Stimulated activated CD8-positive, alpha-beta memory T cell treated with anti-CD3 and anti-CD28 coated beads, Interleukin-2, amount 100 ng/mL, for 1 hour (primary cell): Measurements from ENCODE around the gene BDH1.

Experiments
- DNase-seq, 2 donors: peaks; one replicate each; pipeline ENCODE4 v3.0.0-alpha.2; 2020; ENCODE audit warnings: low read depth in 2 of 2

The BDH1 gene

GRCh38 chr3:197547306-197548011 lies 8.3 kb downstream of the BDH1 start:
- DNase-seq, result no peak

- DNase-seq, result no peak
These were observed 9.3 kb downstream of the BDH1 start for GRCh38 chr3:197546307-197547085.

GRCh38 chr3:197545571-197545970 lies 10.2 kb downstream of the BDH1 start:
- no peak for DNase-seq

GRCh38 chr3:197545101-197545500 lies 10.7 kb downstream of the BDH1 start:
- no peak for DNase-seq

- DNase-seq, result no peak
These were observed 12.9 kb downstream of the BDH1 start for GRCh38 chr3:197542741-197543454.

- DNase-seq, result no peak
These were observed 13.8 kb downstream of the BDH1 start for GRCh38 chr3:197541756-197542539.

- DNase-seq, result no peak
These were observed 14.8 kb downstream of the BDH1 start for GRCh38 chr3:197540961-197541377.

- DNase-seq, result no peak
These were observed 16.1 kb downstream of the BDH1 start for GRCh38 chr3:197539651-197540051.

- no peak for DNase-seq
These were observed 21.6 kb downstream of the BDH1 start for GRCh38 chr3:197533927-197534725.

GRCh38 chr3:197533396-197533795 lies 22.4 kb downstream of the BDH1 start:
- DNase-seq, result no peak

GRCh38 chr3:197532388-197532787 lies 23.4 kb downstream of the BDH1 start:
- DNase-seq, result no peak

- DNase-seq, result no peak
These were observed 27.6 kb downstream of the BDH1 start for GRCh38 chr3:197528190-197528589.

- DNase-seq, result no peak
These were observed 28.2 kb downstream of the BDH1 start for GRCh38 chr3:197527569-197527968.

- DNase-seq, result no peak
These were observed 30.1 kb downstream of the BDH1 start for GRCh38 chr3:197525706-197526105.

- DNase-seq, result no peak
These were observed 31.6 kb downstream of the BDH1 start for GRCh38 chr3:197524128-197524527.

GRCh38 chr3:197523526-197523925 lies 32.2 kb downstream of the BDH1 start:
- no peak for DNase-seq

- no peak for DNase-seq
These were observed 32.8 kb downstream of the BDH1 start for GRCh38 chr3:197522881-197523441.

- no peak for DNase-seq
These were observed 33.5 kb downstream of the BDH1 start for GRCh38 chr3:197522183-197522715.

- no peak for DNase-seq
These were observed 34.2 kb downstream of the BDH1 start for GRCh38 chr3:197521277-197522182.
